OCI-LY1 (cell line): ENCODE measurements around the gene FLII.

Experiments
- H2AFZ ChIP-seq: fragments of 200-600 bp; sonication (generic), shearing (Covaris generic); 2 replicates; pipeline ENCODE4 v1.6.0; 2014; ENCODE audit warnings: antibody characterized with exemption, mild to moderate bottlenecking, low read length
- H3F3A ChIP-seq: fragments of 200-600 bp; sonication (generic), shearing (Covaris generic); 2 replicates; pipeline ENCODE4 v1.6.0; 2014; ENCODE audit warnings: mild to moderate bottlenecking, antibody characterized with exemption, low read length, moderate library complexity; ENCODE audit not compliant: insufficient read depth
- H3K27ac ChIP-seq: fragments of 200-600 bp; sonication (generic); 2 replicates; pipeline ENCODE4 v1.5.1; 2014; ENCODE audit warnings: low read length, mixed run types, mild to moderate bottlenecking, low read depth; ENCODE audit not compliant: poor library complexity, severe bottlenecking
- H3K27me3 ChIP-seq: fragments of 200-600 bp; sonication (generic); 2 replicates; pipeline ENCODE4 v1.6.0; 2014; ENCODE audit warnings: antibody characterized with exemption, mild to moderate bottlenecking, low read length, moderate library complexity; ENCODE audit not compliant: insufficient read depth
- H3K36me3 ChIP-seq: fragments of 200-600 bp; sonication (generic); 2 replicates; pipeline ENCODE4 v1.6.1; 2014; ENCODE audit warnings: mild to moderate bottlenecking, antibody characterized with exemption, low read length, moderate library complexity, mixed read lengths; ENCODE audit not compliant: insufficient read depth
- H3K4me1 ChIP-seq: fragments of 200-600 bp; sonication (generic); 2 replicates; pipeline ENCODE4 v1.5.1; 2014; ENCODE audit warnings: mild to moderate bottlenecking, low read length, moderate library complexity; ENCODE audit not compliant: insufficient read depth, severe bottlenecking
- H3K4me2 ChIP-seq: fragments of 200-600 bp; sonication (generic), shearing (Covaris generic); 2 replicates; pipeline ENCODE4 v1.6.1; 2014; ENCODE audit warnings: low read length
- H3K4me3 ChIP-seq: fragments of 200-600 bp; sonication (generic); 2 replicates; pipeline ENCODE4 v1.5.1; 2014; ENCODE audit warnings: low read length, low read depth, mild to moderate bottlenecking, mixed read lengths; ENCODE audit not compliant: poor library complexity, severe bottlenecking
- H3K79me2 ChIP-seq: fragments of 200-600 bp; shearing (Covaris generic); 2 replicates; pipeline ENCODE4 v1.6.1; 2016; ENCODE audit warnings: mixed run types, low read length, mixed read lengths; ENCODE audit not compliant: insufficient read depth
- H3K9ac ChIP-seq: fragments of 200-600 bp; sonication (generic), shearing (Covaris generic); 2 replicates; pipeline ENCODE4 v1.6.1; 2014; ENCODE audit warnings: mild to moderate bottlenecking, low read length, mixed read lengths
- H3K9me2 ChIP-seq: fragments of 200-600 bp; sonication (generic), shearing (Covaris generic); 2 replicates; pipeline ENCODE4 v1.6.1; 2014; ENCODE audit warnings: low read depth, mild to moderate bottlenecking, low read length, mixed read lengths
- H3K9me3 ChIP-seq: fragments of 200-600 bp; shearing (Covaris generic); 2 replicates; pipeline ENCODE4 v1.6.1; 2014; ENCODE audit warnings: low read length, mixed read lengths
- H4K20me1 ChIP-seq: fragments of 200-600 bp; sonication (generic), shearing (Covaris generic); 2 replicates; pipeline ENCODE4 v1.6.0; 2016; ENCODE audit warnings: mild to moderate bottlenecking, low read length; ENCODE audit not compliant: insufficient read depth
- EZH2 ChIP-seq: fragments of 200-600 bp; sonication (generic), shearing (Covaris generic); IDR thresholded peaks from 2 replicates; pipeline ENCODE4 v1.8.0; 2017; ENCODE audit warnings: borderline replicate concordance, mixed run types, mild to moderate bottlenecking, antibody characterized with exemption, low read length, moderate library complexity, mixed read lengths
- TF ChIP-seq, protein P1 (sequence below): fragments of 200-600 bp; sonication (generic), shearing (Covaris generic); IDR thresholded peaks from 2 replicates; pipeline ENCODE4 v1.5.1; 2017; ENCODE audit warnings: mild to moderate bottlenecking, antibody characterized with exemption, low read length, moderate library complexity, mixed read lengths

The FLII gene

DNA sequence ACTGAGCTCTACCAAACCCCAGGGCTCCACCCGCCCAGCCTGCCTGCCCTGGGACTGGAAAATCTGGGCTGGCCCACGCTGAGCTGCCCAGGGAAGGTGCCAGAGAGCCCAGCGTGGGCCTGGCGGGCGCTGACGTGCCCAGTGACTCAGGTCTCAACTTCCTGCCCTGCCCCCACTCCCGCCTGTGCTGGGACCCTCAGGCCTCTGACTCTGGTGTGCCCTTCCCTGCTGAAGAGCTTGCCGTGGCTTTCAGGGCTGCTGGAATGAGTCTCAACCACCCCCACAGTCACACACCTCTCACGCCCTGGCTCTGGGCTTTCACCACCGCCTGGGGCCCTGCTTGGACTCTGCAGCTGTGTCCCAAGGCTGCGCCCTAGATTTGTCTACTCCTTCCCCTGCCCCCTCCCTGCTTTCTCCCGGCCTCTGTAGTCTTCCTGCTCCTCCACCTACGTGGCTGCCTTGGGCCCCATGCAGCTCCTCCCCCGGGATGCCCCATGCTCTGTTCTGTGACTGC is 22.7 kb downstream of the FLII start:
- Histone ChIP-seq H3K36me3 (no peaks in the 10 kb centered on the region; the same call in 1 of the 2 replicates), H3F3A (no peaks in the 10 kb centered on the region), H3K27ac (no peak overlapping the region), H3K9ac (no peak overlapping the region), H3K9me2 (no peaks in the 10 kb centered on the region), H3K9me3 (no peaks in the 10 kb centered on the region), H3K4me2 (no peak overlapping the region), H3K79me2 (no peaks in the 10 kb centered on the region), H4K20me1 (no peaks in the 10 kb centered on the region), H2AFZ (no peak overlapping the region), H3K4me1 (no peaks in the 10 kb centered on the region), H3K4me3 (no peak overlapping the region), H3K27me3 (no peaks in the 10 kb centered on the region)
- TF ChIP-seq EZH2, result no peak
- TF ChIP-seq, protein P1, sequence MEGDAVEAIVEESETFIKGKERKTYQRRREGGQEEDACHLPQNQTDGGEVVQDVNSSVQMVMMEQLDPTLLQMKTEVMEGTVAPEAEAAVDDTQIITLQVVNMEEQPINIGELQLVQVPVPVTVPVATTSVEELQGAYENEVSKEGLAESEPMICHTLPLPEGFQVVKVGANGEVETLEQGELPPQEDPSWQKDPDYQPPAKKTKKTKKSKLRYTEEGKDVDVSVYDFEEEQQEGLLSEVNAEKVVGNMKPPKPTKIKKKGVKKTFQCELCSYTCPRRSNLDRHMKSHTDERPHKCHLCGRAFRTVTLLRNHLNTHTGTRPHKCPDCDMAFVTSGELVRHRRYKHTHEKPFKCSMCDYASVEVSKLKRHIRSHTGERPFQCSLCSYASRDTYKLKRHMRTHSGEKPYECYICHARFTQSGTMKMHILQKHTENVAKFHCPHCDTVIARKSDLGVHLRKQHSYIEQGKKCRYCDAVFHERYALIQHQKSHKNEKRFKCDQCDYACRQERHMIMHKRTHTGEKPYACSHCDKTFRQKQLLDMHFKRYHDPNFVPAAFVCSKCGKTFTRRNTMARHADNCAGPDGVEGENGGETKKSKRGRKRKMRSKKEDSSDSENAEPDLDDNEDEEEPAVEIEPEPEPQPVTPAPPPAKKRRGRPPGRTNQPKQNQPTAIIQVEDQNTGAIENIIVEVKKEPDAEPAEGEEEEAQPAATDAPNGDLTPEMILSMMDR, result no peak

DNA sequence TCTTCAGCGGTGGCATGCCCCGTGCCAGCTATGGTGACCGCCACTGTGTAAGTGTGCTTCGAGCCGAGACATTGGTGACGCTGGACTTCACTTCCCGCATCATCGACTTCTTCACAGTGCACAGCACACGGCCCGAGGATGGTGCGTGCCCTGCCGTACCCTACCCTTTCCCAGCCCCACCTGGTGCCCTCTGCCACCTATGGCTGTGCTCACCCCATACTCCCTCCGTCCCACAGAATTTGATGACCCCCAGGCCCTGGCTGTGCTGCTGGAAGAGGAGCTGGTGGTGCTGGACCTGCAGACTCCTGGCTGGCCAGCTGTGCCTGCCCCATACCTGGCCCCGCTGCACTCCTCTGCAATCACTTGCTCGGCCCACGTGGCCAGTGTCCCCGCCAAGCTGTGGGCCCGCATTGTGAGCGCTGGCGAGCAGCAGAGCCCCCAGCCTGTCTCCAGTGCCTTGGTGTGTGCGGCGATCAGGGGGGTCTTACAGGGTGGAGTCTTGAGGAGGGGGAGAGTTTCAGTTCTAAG is 23.6 kb downstream of the FLII start:
- Histone ChIP-seq H3K27me3 (no peaks in the 10 kb centered on the region), H3K79me2 (no peaks in the 10 kb centered on the region), H3F3A (no peaks in the 10 kb centered on the region), H3K36me3 (no peaks in the 10 kb centered on the region; the same call in 1 of the 2 replicates), H2AFZ (no peak overlapping the region), H3K9me2 (no peaks in the 10 kb centered on the region), H4K20me1 (no peaks in the 10 kb centered on the region), H3K27ac (no peak overlapping the region), H3K9ac (no peak overlapping the region), H3K9me3 (no peaks in the 10 kb centered on the region), H3K4me1 (no peaks in the 10 kb centered on the region), H3K4me2 (no peak overlapping the region), H3K4me3 (no peak overlapping the region)
- TF ChIP-seq EZH2, result no peak
- TF ChIP-seq, protein P1, result no peak

- no peak overlapping the region for H3K9ac ChIP-seq
- no peaks in the 10 kb centered on the region for H3K27me3 ChIP-seq
- H4K20me1 ChIP-seq, result no peaks in the 10 kb centered on the region
- H3K9me3 ChIP-seq, result no peaks in the 10 kb centered on the region
- no peaks in the 10 kb centered on the region for H3F3A ChIP-seq
- no peak overlapping the region for H3K27ac ChIP-seq
- no peak for TF ChIP-seq EZH2
- TF ChIP-seq, protein P1, result no peak
- no peaks in the 10 kb centered on the region for H3K9me2 ChIP-seq
- no peaks in the 10 kb centered on the region; the same call in 1 of the 2 replicates for H3K36me3 ChIP-seq
- no peak overlapping the region for H3K4me3 ChIP-seq
- H2AFZ ChIP-seq, result no peak overlapping the region
- no peaks in the 10 kb centered on the region for H3K79me2 ChIP-seq
- no peak overlapping the region for H3K4me2 ChIP-seq
- H3K4me1 ChIP-seq, result no peaks in the 10 kb centered on the region
Measured at GRCh38 chr17:18233803-18234518, 24.6 kb downstream of the FLII start.
